GM18526 (cell line): ENCODE data around the gene YBEY.

ENCODE experiments used
- POLR2A ChIP-seq: IDR thresholded peaks from 3 replicates; pipeline ENCODE4 v1.6.1; 2011; ENCODE audit not compliant: insufficient read length; ENCODE audit errors: extremely low read depth

The YBEY gene

DNA sequence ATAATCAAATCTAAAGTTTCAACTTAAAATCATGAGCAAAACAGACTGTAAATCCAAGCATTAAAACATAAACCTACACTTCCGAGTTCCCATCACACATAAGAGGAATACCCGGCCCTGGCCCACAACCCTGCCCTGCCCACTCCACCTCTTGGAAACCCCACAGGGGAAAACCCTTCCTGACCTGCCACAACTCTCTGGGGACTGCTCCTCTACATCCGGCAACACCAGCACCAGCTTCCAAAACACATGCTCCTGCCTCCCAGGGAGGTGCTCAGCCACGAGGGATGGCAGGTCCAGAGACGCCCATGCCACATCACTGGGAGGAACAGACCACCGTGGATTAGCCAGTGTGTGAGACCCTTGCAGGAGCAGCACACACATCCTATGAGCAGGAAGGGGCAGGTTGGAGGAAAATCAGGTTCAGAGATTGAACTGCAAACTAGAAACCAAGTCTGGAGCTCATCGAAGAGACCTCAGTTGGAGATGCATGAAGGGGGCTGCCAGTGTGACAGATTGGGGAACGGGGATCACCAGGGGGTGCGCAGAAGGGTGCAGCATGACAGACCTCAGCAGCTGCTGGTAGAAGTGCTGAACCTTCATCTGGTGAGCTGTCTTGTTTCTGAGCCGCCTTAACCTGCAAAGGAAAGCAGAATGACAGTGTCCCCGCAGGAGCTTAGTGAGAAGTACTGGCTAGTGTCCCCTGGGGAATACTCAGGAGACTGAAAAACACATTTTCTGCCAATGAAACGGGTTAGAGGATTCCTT lies 31.8 kb upstream of the YBEY start:
- no peak for TF ChIP-seq POLR2A

- no peak for TF ChIP-seq POLR2A
Measured at GRCh38 chr21:46255166-46255565, 31.0 kb upstream of the YBEY start.

GRCh38 chr21:46255758-46256337 lies 30.3 kb upstream of the YBEY start:
- TF ChIP-seq POLR2A, result no peak

DNA sequence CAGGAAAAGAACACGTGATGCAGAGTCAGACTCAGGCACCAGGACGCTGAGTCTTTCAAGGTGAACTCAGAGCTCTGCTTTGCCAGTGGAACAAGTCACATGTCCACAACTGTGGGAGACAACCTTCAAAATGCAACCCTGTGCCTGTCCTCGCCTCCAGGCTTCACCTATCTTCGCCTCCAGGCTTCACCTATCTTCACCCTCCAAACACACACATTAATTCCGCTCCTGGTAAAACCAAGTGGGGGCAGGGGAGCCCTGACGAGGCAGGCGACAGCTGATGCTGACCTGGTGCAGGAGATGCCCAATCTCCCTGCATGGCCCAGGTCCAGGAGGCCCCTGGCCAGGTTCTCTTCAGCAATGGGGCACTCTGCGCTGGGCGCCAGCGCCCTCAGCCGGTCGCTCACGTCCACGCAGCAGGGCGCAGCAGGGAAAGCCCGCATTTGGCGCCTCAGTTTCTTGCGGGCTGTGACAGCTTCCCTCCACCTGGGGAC lies 29.6 kb upstream of the YBEY start:
- TF ChIP-seq POLR2A, result no peak

DNA sequence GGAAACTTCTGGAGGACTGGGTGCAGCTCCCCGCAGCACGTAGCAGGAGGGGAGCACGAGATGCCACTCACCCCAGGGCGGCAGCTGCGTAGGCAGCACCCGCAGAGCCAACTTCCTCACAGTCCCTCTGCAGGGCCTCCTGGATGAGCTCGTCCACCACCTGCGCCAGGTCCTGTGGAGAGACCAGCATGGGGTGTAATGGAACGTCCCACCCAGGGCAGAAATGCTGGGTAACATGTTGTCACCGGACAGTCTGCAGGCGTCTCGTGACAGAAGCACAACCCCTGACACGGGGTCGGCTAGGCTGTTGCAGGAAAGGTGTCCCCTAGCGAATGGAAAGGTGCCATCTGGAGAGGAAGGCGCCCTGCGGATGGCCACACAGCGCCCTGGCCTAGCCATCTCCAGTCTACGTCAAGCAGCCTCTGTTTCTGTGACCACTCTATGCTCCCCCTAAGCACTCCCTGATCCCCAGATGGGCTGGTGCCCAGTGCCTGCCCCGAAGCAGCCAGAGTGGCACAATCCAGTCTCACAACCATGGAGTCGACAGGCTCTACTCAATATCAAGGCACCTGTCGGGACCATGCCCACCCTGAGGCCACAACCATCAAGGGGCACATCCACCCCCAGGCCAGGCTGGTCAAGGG lies 22.0 kb upstream of the YBEY start:
- no peak for TF ChIP-seq POLR2A

GRCh38 chr21:46264690-46265144 lies 21.4 kb upstream of the YBEY start:
- TF ChIP-seq POLR2A, result no peak

GRCh38 chr21:46265736-46266525 lies 20.2 kb upstream of the YBEY start:
- no peak for TF ChIP-seq POLR2A

DNA sequence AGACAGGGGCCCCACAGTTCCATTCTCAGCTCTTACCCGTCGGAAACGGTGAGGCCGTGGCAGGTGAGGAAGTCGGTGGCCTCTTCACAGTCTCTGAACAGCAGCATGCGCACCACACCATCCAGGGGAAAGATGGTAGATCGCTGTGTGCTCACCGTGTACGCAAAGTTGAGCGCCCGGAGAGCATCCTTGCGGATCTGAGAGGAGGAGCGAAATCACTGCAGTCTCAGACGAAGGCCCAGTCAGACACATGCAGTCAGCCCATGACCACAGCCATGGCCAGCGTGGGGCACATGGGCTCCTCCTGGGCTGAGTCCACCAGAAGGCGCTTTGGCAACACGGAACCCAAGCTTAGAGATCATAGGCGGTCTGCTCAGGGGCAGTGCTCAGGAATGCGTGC lies 19.2 kb upstream of the YBEY start:
- TF ChIP-seq POLR2A, result no peak

DNA sequence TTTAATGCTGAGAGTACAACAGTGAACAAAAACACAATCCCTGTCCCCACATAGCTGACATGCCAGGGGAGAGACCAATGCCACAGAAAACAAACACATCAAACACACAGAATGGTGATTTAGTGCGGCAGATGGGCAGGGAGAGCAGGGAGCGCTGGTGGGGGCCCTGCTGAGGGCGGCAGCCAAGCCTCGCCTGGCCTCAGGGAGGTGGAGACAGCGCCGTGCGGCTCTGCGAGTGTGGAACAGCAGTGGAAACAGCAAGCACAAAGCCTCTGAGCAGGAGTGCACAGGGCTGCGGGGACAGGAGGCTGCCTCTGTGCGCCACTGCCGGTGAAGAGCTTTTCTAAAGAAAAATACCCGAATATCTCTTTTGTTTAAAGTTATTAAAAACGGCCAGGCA lies 17.8 kb upstream of the YBEY start:
- no peak for TF ChIP-seq POLR2A

DNA sequence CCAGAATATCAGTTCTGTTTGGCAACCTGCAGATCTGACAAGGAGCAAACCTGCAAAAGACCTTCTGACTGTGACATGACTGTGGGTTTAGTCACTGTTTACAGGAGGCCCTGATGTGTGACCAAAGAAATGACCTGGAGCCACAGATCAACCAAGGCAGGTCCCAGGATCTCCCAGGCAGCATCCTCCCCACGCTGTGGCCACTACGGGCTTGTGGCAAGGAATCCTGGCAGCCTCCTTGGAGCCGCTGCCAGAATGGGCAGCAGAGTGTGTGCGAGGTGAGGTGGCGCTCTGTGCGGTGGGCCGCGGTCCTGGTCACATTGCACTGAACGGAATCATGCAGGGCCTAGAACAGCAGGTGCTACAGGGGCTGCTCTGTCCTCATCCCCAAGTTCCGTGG lies 16.7 kb upstream of the YBEY start:
- TF ChIP-seq POLR2A, result no peak

DNA sequence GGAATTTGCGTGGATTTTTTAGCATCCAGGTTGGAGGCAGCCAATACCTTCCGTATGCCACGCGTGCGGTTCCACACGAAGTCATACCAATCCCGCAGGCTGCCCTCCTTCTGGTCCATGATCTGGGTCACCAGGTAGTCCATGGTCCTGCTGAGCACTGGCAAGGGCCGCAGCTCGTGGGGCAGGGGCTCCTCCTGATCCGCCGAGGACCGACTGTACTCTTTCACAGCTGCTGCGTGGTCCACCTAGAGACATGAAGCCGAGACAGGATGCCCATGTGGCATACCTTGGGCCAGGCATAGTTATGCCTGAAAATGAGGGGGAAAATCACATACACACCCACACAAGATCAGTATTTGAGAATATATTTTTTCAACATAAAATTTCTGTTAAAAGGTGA lies 12.8 kb upstream of the YBEY start:
- TF ChIP-seq POLR2A, result no peak

DNA sequence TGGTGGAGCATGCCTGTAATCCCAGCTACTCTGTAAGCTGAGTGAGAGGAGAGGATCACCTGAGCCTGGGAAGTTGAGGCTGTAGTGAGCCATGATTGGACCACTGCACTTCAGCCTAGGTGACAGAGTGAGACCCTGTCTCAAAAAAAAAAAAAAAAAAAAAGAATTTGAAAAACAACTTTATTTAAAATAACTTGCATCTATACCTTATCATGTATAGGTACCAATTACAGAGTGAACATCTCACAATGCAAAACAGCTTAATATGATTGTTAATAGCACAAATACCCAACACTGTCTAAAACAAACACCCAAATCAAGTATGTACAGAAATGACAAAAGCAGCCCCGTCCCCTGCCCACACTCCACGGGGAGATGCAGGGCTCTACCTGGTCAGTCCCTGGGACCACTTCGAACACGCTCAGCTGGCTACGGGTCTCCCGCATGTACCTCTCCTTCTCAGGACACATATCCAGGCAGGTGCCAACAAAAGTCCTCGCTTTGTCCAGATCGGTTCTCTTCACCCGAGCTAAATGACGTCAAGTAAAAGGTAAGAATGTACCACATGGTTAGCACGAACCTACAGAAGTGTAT lies 11.2 kb upstream of the YBEY start:
- TF ChIP-seq POLR2A, result no peak

DNA sequence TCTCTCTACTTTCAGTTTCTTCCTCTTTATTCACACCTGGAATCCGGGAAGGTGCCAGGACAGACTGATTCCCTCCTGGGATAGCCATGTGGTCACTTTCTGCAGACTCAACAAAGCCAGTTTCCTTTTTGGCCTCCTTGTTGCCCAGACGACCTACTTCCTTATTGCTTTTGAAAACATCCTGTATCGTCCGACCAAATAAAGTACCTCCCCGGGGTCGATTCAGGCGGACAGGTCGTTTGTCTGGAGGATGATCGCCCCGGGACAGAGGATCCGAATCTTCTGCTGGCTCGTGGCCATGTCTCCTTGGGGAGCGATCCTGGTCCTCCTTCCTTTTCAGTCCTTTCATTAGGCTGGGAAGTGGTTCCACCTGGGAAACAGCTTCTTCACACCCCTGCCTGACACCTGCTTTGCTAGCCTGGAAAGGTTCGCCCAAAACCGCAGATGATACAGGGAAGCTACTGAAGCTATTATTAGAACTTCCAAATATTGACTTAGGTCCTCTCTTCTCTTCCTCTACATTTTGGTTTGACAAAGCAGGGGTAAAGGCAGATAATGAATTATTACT lies 2.0 kb upstream of the YBEY start:
- no peak for TF ChIP-seq POLR2A

- TF ChIP-seq POLR2A, result no peak
Measured at GRCh38 chr21:46284733-46285132, 1.4 kb upstream of the YBEY start.

DNA sequence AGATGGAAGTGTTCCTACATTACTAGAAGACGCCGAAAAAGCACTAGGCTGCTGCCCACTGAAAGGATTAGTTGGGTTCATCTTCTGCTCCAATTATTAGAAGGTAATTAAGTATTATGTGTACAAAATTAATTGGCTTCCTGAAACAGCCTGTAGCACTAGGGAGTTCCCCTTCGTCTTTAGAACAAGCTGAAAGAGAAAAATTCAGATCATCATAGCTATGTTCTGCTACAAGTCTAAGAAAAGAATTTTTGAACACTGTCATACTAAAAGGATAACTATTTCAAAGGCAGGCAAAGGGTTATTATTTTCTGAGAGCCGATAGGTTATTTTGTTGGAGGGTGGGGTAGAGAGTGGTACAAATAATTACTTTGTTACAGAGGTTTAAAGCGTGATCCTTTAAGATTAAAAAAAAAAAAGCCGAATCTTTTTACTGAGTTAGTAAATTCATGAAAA lies 908 bp upstream of the YBEY start, which contains the start of gene MCM3AP:
Gene MCM3AP, minus strand, starts transcription at position 406 of the 456 bp plus-strand sequence. Its CDS starts 325 bp downstream, at position 81.
- TF ChIP-seq POLR2A, result no peak
